Effector CD8-positive, alpha-beta T cell (primary cell): Measurements from ENCODE around the gene PCBP3.
"Not testable (repeated sequence)": the region's sequence is repeated elsewhere in the genome, so short reads cannot be mapped to it uniquely, and the experiment has no call there.

ENCODE experiments used
- DNase-seq: peaks from one replicate; lab custom pipeline; 2025; lab: John Stamatoyannopoulos, UW

The PCBP3 gene

DNA sequence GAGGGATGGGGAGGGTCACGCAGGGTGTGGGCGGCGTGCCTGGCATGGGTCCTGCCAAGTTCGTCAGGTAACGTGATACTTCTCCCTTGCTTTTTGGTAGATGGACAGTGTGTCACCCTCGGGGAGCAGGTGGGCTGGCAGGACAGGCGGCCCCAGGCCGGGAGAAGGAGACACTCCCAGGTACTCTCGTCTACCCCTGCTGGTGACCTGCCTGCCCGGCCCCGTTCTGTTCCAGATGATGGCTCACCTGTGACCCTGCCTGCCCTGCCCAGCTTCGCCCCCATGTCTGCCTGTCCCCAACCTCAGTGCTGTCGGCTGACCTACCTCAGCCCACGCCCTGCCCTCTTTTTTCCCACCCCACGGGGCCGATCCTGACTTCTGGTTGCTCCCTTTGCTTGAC is 144.7 kb downstream of the PCBP3 start:
- no peak for DNase-seq

DNA sequence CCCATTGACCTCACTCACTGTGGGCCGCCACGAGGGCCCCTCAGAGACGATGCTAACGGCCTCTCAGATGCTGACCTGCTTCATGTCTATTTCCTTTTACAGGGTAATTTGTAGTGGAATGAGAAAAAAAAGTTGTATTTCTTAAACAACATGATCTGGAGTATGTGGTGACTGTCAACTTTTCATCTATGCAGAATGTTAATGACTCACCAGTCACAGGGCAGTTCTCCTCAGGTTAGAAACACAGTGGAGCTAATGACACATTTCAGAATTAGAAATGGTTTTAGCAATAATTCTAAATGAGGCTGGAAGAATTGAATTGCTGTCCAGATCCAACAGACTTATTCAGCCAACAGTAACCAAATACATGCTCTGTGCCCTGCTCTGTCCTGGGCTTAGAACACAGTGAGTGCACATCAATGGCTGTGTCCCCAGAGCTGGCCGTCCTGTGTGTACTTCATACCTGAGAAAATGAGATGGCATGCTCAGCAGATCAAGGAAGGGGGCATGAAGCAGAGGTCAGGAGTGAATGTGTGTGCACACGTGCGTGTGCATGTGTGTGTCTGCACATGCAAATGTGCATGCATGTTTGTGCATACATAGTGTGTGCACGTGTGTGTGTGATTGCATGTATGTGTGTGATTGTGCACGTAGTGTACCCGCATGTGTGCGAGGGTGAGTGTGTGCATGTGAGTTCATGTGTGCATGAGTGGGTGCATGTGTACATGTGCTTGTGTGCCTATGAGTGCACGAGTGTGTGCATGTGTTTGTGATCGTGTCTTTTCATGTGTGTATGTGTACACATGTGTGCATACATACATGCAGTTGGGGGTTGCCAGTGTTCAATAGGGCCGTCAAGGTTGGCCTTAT is 145.3 kb downstream of the PCBP3 start:
- no peak for DNase-seq

- DNase-seq: no peak
Measured at GRCh38 chr21:45790427-45790826, 146.9 kb downstream of the PCBP3 start.

DNA sequence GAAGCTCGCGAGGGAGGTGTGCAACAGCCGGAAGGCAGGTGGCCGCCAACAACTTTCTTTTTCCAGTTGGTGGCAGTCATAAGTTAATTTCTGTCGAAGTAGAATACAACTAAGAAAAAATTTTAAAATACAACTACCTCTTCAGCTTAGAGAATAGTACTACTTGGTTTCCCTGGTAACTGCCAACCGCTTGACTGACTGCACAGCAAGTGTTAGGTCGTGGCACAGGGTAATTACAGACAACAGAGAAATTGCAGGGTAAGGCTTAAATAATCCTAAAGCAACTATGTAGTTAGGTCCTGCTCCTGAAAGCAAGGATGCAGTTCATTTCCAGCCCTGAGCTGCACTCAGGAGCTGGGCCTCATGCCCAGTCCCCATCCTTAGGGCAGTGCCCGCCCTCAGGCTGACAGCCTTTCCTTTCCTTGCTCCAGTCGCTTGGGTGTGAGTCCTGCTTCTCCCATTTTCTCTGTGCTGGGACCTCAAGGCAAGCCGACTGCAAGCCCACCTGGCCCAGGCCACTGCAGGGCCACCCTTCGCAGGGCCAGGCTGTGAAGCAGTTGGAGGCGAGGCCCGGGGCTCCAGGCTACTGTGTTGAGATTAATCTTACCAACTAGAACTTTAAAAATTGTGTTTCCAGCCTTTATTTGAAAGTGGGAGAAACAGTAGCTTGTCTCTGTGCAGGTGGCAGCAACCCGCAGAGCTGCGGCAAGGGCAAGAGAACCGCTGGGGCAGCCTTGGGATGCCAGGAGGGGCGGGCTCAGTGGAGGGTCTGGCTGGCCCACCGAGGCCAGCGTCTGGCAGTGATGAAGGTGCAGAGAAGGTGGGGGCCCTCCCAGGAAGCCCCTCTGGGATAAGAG is 148.3 kb downstream of the PCBP3 start:
- no peak for DNase-seq

DNA sequence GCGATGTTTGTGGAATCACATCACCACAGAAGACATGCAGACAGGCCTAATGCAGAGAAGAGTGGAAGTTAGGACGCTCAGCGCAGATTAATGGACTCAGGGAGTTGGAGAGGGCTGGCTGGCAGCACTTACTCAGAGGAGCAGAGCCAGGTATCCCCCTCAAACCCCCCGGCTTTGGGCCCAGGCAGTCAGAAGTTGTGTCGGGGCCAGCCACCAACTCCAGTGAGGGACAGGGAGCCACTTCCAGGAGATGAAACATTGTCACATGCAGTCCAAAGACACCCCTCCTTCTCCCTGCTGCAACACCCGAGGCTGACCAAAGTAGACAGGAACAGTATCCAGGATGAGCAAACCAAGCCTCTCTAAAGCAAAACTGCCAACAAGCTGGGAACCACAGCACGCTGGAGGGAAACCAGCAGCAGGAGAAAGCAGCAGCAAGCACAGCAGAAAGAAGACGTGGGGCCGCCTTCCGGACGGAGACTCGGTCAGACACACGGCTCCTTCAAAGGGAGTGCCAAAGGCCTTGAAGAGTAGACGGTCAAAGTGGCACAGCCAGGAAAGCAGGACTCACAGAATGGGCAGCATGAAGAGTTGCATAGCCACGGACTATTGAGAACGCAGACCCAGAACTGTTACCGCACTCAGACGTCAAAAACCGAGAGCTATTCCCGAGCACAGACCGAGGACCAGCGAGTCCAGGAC is 149.3 kb downstream of the PCBP3 start:
- DNase-seq: no peak

GRCh38 chr21:45794027-45794426 is 150.5 kb downstream of the PCBP3 start:
- DNase-seq: no peak

DNA sequence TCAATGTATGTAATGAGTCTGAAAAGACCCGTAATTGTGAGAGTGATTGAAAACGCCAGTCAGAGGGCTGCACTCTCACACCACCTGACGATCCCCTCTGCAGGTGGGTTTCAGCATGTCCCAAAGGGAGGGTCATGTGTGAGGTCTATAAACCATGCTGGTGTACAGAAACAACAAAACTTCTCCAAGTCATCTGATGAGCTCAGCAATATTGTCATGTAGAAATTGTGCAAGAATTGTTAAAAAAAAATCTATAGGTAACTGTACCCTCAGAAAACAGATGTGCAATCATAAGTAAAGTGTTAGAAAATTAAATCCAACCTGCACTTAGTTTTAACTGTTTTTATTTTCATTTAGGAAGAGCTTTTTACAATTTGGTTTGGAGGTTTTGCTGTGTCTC is 152.5 kb downstream of the PCBP3 start:
- no peak for DNase-seq

- DNase-seq: no peak
Measured at GRCh38 chr21:45797338-45797737, 153.8 kb downstream of the PCBP3 start.

- DNase-seq: no peak
Measured at GRCh38 chr21:45799765-45800338, 156.3 kb downstream of the PCBP3 start.

GRCh38 chr21:45800339-45801080 is 157.0 kb downstream of the PCBP3 start:
- DNase-seq: no peak

- DNase-seq: no peak
Measured at GRCh38 chr21:45801129-45801964, 157.8 kb downstream of the PCBP3 start.

GRCh38 chr21:45801989-45802388 is 158.5 kb downstream of the PCBP3 start:
- no peak for DNase-seq

- DNase-seq: no peak
Measured at GRCh38 chr21:45802425-45802824, 158.9 kb downstream of the PCBP3 start.

DNA sequence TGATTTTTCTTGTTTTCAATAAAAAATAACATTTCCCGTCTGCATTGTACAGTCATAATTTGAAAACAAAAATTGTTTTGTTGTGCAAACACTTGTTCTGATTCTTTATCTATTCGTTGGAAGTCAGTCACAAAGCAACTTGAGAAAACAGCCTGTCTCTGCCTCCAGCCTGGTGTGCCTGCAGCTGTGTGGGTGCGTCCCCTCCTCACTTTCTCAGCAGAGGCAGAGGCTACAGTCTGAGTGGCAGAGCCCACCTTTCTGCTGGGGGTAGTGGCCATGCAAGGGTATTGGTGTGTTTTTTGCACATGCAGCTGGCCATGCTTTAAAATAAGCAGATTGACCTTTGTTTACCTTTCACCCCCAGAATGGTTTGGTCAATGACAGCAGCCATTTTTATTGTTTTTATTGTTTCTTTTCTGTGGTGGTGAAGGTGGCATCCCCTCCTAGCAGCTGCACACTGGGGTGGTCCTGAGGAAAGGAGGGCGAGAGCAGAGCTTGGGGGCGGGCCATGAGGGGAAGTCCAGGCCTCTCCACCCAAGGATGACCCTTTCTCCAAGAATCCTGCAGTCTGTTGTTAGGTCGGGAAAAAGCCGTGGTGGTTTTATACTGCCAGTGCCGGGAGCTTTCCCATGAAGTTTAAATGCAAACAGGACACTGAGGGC is 159.6 kb downstream of the PCBP3 start:
- DNase-seq: no peak

- no peak for DNase-seq
Measured at GRCh38 chr21:45803618-45804340, 160.3 kb downstream of the PCBP3 start.

- no peak for DNase-seq
Measured at GRCh38 chr21:45804809-45805313, 161.3 kb downstream of the PCBP3 start.

GRCh38 chr21:45805321-45805720 is 161.8 kb downstream of the PCBP3 start:
- DNase-seq: no peak

GRCh38 chr21:45806042-45806441 is 162.5 kb downstream of the PCBP3 start:
- DNase-seq: no peak

DNA sequence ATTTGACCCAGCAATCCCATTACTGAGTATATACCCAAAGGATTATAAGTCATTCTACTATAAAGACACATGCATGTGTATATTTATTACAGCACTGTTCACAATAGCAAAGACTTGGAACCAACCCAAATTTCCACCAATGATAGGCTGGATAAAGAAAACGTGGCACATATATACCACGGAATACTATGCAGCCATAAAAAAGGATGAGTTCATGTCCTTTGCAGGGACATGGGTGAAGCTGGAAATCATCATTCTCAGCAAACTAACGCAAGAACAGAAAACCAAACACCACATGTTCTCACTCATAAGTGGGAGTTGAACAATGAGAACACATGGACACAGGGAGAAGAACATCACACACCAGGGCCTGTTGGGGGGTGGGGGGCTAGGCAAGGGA is 165.1 kb downstream of the PCBP3 start:
- not testable (repeated sequence) for DNase-seq
